Measurements from ENCODE around the gene SGMS1. TPM values are rescaled to one million over a fixed set of nuclear protein-coding genes. Genes with fewer than 3 reads are reported as not detected.

SGMS1 gene
- total and polyA plus RNA-seq, 10 donors, result 5.9 to 84.3 (median 34.6) TPM

DNA sequence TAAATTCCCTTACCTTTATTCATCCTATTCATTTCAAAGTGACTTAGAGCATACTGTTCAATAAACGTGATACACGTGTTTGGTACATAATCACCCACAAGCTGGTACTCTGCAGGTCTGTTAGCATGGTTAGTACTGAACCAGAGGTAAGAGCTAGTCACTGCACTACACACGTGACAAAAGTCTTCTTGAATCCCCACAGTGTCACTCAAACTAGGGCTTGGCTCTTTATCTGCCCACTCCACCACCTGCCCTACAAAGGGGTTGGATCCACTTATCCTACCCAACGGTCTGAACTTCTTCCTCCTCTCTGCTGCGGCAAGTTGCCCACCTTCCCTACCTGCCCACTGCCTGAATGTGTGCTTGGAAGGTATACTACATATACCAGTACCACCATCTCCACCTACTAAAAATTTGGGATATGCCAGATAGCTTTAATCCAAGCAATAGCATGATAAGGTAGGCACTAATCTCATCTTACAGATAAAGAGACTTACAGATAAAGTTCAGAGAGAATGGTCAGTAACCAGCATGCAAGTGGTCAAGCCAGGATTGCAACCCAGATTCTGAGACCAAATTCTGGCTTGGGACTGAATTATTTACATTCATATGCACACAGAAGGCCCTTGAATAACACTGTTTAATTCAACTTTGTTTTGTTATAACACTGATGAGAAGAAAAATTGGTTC, 92.2 kb downstream of the SGMS1 start:
- TF ChIP-seq, protein P1, sequence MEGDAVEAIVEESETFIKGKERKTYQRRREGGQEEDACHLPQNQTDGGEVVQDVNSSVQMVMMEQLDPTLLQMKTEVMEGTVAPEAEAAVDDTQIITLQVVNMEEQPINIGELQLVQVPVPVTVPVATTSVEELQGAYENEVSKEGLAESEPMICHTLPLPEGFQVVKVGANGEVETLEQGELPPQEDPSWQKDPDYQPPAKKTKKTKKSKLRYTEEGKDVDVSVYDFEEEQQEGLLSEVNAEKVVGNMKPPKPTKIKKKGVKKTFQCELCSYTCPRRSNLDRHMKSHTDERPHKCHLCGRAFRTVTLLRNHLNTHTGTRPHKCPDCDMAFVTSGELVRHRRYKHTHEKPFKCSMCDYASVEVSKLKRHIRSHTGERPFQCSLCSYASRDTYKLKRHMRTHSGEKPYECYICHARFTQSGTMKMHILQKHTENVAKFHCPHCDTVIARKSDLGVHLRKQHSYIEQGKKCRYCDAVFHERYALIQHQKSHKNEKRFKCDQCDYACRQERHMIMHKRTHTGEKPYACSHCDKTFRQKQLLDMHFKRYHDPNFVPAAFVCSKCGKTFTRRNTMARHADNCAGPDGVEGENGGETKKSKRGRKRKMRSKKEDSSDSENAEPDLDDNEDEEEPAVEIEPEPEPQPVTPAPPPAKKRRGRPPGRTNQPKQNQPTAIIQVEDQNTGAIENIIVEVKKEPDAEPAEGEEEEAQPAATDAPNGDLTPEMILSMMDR (IDR thresholded peaks at IDR 0.05 in 8 of 11, conservative IDR thresholded peaks at IDR 0.05 in 3 of 11), result no peak
- TF ChIP-seq POLR2AphosphoS5 (IDR thresholded peaks at IDR 0.05) (no peak), POLR2A (IDR thresholded peaks at IDR 0.05) (no peak)
- Histone ChIP-seq H3K9me3 (no peaks in the 10 kb centered on the region), H3K4me3 (no peak overlapping the region), H3K36me3 (no peaks in the 10 kb centered on the region), H3K27ac (no peak overlapping the region), H3K27me3 (replicated peaks in 1 of 7) (no peaks in the 10 kb centered on the region), H3K4me1 (peaks cover 0 to 11% (median 3%) of the 10 kb centered on the region in 6 donors)
- 78 to 99% (median 83%) methylated on average over 5 of the region's 5 CpGs for WGBS, 5 donors
- no peak for DNase-seq
- intact Hi-C loops (cut with DNase I; ENCODE audit: low total_unique reads), result no loop called here

DNA sequence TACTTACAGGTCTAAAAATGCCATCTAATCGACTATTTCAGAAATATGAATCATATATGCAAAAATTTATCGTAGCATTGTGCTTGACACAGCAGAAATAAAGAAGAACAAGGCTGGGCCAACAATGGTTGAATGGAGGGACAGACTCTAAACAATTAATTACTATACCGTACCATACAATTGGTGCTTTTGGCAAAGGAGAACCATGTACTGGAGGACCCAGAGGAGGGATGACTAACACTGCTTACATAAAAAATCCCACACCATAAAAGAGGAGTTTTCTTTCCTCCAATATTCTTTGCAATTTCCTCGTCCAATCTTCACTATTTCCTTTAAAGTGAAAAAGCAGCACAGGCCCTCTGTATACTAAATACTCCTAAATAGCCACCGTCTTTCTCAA, 94.1 kb downstream of the SGMS1 start:
- TF ChIP-seq POLR2A (IDR thresholded peaks at IDR 0.05) (no peak), POLR2AphosphoS5 (IDR thresholded peaks at IDR 0.05) (no peak)
- TF ChIP-seq, protein P1 (IDR thresholded peaks at IDR 0.05 in 8 of 11, conservative IDR thresholded peaks at IDR 0.05 in 3 of 11), result no peak
- intact Hi-C loops (cut with DNase I; ENCODE audit: low total_unique reads), result no loop called here
- no peak for DNase-seq
- no peak overlapping the region for H3K27ac ChIP-seq
- H3K4me1 ChIP-seq, result peaks cover 0 to 11% (median 3%) of the 10 kb centered on the region in 6 donors
- no peaks in the 10 kb centered on the region for H3K27me3 ChIP-seq (replicated peaks in 1 of 7)
- 89 to 95% (median 92%) methylated on average over 5 of the region's 5 CpGs for WGBS, 5 donors
- no peak overlapping the region for H3K4me3 ChIP-seq
- H3K36me3 ChIP-seq, result no peaks in the 10 kb centered on the region
- no peaks in the 10 kb centered on the region for H3K9me3 ChIP-seq

DNA sequence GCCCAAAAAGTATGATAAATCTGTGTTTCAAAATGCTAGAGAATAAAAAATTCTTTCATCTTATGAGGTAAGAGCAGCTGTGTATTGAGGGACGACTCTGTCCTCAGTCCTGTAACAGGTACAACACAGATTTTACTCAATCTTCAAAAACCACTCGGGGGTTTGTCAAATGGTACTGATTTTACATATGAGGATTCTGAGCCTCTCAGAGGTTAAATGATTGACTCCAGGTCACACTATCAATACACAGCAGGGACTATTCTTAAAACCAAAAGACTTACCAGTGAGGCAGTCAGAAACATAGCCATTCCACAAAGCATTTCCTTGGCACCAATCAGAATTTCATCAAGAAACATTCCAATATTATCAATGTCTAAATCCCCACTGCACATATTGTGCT, 95.5 kb downstream of the SGMS1 start:
- intact Hi-C loops (cut with DNase I; ENCODE audit: low total_unique reads), result no loop called here
- TF ChIP-seq POLR2AphosphoS5 (IDR thresholded peaks at IDR 0.05) (no peak), POLR2A (IDR thresholded peaks at IDR 0.05) (no peak)
- TF ChIP-seq, protein P1 (IDR thresholded peaks at IDR 0.05 in 8 of 11, conservative IDR thresholded peaks at IDR 0.05 in 3 of 11), result no peak
- Histone ChIP-seq H3K4me1 (peaks cover 0 to 11% (median 3%) of the 10 kb centered on the region in 6 donors), H3K27me3 (replicated peaks in 1 of 7) (no peaks in the 10 kb centered on the region), H3K9me3 (no peaks in the 10 kb centered on the region), H3K27ac (no peak overlapping the region), H3K4me3 (no peak overlapping the region), H3K36me3 (no peaks in the 10 kb centered on the region)
- DNase-seq, result no peak
- 69 to 91% (median 89%) methylated on average over 2 of the region's 2 CpGs for WGBS, 5 donors

DNA sequence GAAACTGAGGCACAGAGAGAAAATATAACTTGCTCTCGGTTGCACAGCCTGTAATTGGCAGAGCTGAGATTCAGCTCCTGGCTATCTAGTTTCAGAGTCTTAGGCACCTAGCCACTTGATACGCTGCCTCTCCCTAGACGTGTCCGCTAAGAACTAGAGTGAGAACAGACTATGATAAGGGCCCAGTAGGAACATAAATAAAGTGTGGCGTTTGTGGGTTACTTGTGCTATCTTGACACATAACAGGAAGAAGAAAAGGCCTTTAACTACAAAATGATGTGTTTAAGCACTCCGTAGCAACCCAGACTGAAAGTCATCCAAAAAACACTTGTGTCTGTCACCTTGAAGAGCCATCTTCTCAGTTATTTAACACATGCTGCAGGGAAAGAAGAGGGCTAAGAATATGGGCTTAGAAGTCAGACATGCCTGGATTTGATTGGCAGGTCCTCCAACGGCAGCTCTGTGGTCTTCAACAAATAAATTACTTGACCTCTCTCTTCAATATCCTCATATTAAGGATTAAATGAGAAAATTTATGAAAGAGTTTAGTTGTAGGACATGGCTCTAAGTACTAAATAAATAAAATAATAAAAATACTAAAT, 96.2 kb downstream of the SGMS1 start:
- no peaks in the 10 kb centered on the region for H3K9me3 ChIP-seq
- 60 to 73% (median 67%) methylated on average over 7 of the region's 7 CpGs for WGBS, 5 donors

More for the DNA sequence above, 96.2 kb downstream of the SGMS1 start:
- TF ChIP-seq, protein P1 (IDR thresholded peaks at IDR 0.05 in 8 of 11, conservative IDR thresholded peaks at IDR 0.05 in 3 of 11), result no peak
- TF ChIP-seq POLR2AphosphoS5 (IDR thresholded peaks at IDR 0.05) (no peak), POLR2A (IDR thresholded peaks at IDR 0.05) (no peak)
- intact Hi-C loops (cut with DNase I; ENCODE audit: low total_unique reads), result no loop called here
- no peaks in the 10 kb centered on the region for H3K27me3 ChIP-seq (replicated peaks in 1 of 7)
- peaks cover 0 to 11% (median 3%) of the 10 kb centered on the region in 6 donors for H3K4me1 ChIP-seq
- H3K36me3 ChIP-seq, result no peaks in the 10 kb centered on the region
- no peak for DNase-seq
- H3K4me3 ChIP-seq, result no peak overlapping the region
- H3K27ac ChIP-seq, result no peak overlapping the region
